GM11168 (cell line): ENCODE results near the gene PROK1.
"Not testable (repeated sequence)": the region's sequence is repeated elsewhere in the genome, so short reads cannot be mapped to it uniquely, and the experiment has no call there.

Experiments
- in situ Hi-C: fragments of 300-500 bp; cut with MboI; formaldehyde crosslinking; loops from one replicate; pipeline ENCODE4 v1.12.0; 2022; ENCODE audit warnings: low sequenced_read_pairs; ENCODE audit not compliant: unreplicated experiment

The PROK1 gene

DNA sequence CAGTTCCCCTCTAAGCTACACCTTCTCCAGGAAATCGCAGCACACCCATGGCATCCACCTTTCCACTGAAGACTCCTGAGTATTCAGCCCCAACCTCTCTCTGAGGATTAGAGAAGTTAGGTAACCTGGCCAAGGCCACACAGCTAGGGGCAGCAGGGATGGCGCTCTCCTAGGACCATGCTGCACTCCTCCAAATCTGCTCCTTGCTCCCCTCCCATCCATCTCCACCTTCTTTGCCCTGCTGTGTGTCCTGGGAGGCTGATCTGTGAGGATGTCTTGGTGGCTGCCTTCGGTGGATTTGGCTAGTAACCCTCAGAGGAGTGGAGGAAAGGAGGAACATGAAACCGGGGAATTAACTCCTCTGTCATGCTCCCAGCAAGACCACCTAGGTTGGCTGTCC is 20.0 kb upstream of the PROK1 start:
- in situ Hi-C loops: no loop called here

DNA sequence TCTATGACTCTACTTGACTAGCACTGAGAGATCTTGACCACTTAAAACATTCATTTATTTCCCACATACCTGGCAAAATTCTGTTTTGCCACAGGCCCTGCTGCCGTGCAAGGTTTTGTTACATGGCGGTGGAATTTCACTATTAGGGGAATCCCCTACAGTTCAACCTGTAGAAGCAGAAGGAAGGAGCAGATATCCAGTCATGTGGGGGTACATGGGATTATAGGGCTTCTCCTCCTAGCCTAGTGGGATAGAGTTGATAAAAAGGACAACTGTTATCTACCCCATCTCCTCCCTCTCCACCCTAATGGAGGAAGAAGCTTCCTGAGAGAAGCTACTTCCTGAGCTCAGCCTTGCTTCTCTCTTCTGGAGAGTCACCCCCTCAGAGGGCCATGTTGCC is 17.7 kb upstream of the PROK1 start:
- in situ Hi-C loops: no loop called here

DNA sequence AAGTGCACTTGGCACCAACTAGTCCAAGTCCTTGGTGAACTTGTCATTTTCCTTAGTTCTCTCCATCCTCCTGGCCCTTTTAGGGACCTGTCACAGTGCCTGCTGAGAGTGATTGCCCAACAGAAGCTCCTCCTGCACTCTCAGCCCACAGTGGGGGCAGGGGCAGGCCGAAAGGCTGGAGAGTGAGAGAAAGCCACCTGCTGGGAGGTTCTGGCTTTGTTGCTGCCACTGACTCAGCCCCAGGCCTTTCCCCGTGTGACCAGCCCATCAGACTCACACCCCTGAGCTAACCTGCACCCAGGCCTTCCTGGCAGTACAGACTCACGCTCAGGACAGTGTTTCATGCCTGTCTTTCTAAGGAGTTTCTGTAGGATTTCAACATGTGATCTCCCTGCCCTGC is 17.1 kb upstream of the PROK1 start:
- in situ Hi-C loops: no loop called here

DNA sequence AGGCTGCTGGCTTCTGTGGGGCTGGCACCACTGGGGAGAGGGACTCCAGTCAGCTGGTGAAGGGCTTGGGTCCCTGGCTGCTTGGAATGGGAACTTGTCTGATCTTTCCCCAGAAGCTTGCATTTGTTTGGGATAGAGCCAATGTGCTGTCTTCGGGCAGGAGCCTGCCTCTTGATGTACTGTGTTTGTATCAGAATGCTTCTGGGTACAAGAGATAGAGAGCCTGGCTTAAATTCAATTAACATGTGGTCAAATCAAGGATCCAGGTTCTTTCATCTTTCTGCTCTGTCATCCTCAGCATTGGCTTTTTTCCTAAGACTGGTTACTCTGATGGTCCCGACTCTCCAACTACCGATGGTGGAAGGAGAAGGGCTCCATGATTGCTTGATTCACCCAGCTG is 16.0 kb upstream of the PROK1 start:
- in situ Hi-C loops: no loop called here

DNA sequence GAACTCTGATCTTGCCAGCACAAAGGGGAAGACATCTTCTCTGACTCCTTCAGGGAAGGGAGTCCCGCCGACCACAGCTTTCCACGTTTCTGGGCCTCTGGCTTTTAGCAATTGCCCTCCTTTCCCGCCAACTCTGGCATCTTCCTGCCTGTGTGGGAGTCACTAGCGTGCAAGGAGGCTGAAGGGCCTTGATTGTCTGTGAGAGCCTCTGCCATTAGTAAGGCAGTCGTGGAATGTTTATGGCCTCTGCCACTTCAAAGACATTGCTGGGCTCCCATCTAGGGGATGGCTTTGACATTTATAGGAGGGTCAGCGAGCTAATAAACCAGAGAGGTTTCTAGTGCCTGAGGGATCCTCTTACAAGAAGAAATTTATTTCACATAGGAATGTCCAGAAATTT is 14.3 kb upstream of the PROK1 start:
- in situ Hi-C loops: no loop called here

DNA sequence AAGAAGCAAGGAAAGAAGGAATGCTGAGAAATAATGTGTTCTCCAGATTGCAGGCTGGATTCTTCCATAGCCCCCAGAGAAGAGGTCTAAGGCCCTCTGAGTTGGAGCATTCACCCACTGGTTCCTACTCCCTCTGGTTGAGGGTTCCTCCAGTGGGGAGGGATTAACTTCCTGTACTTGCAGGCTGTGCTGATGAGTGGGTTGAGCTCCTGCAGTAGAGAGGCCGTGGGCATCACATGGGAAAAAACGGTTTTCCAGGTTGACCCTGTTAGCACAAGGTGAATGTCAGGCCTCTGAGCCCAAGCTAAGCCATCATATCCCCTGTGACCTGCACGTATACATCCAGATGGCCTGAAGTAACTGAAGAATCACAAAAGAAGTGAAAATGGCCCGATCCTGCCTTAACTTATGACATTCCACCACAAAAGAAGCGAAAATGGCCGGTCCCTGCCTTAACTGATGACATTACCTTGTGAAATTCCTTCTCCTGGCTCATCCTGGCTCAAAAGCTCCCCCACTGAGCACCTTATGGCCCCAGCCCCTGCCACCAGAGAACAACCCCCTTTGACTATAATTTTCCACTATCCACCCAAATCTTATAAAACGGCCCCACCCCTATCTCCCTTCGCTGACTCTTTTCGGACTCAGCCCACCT is 13.2 kb upstream of the PROK1 start:
- in situ Hi-C loops: not testable (repeated sequence)

DNA sequence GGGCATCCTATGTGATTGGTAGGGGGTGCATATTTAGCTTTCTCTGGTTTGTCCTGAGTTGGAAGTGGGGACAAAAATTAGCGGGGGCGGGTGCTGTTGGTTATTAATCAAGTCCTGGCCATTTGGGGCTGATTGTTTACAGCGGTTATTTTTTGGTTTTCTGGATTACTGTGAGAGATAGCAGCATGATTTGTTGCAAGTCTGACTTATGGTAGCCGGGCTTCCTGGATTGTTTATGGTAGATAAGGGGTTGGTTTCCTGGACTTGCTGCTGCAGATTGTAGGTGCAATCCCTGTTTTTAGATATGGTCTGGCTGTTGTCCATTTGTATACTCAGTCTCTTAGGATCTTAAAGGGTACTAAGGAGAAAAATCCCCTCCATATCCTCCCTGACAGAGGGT is 12.1 kb upstream of the PROK1 start:
- in situ Hi-C loops: no loop called here

DNA sequence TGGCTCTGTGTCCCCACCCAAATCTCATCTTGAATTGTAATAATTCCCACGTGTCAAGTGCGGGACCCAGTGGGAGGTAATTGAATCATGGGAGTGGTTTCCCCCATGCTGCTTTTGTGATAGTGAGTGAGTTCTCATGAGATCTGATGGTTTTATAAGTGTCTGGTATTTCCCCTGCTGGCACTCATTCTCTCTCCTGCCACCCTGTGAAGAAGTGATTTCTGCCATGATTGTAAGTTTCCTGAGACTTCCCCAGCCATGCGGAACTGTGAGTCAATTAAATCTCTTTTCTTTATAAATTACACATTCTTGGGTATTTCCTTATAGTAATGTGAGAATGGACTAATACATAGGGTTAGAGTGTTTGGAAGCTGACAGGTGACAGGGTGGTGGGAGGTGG is 11.1 kb upstream of the PROK1 start:
- in situ Hi-C loops: not testable (repeated sequence)

DNA sequence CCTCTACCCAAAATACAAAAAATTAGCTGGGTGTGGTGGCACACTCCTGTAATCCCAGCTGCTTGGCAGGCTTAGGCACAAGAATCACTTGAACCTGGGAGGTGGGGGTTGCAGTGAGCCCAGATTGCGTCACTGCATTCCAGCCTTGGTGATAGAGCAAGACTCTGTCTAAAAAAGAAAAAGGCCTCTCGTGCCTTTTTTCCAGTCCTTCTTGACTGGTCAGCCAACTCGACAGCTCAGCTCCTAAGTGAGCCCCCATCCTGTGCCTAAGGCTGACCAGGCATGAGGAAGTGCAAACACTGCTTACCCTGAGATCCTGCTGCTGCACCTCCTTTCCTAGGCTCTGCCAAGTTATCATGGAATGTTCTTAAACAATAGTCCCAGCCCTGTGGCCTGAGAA is 10.1 kb upstream of the PROK1 start:
- in situ Hi-C loops: no loop called here

DNA sequence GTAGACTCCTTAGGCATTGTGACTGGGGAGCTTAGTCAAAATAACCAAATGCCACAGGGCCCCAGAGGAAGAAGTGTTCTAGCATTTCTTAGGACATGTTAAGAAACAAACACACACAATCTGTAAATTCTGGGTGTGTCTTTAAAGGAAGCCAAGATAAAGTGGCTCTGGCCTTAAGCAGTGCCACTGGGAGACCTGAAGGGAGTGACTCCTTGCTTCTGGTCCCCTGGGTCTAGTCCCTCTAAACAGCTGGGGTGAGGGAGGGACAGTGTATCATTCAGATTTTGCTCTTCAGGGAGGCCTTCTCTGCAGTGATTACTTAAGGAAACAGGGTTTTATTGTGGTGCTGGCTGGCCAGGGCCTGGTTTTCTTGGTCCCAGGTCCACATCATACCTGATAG is 9.1 kb upstream of the PROK1 start:
- in situ Hi-C loops: no loop called here

DNA sequence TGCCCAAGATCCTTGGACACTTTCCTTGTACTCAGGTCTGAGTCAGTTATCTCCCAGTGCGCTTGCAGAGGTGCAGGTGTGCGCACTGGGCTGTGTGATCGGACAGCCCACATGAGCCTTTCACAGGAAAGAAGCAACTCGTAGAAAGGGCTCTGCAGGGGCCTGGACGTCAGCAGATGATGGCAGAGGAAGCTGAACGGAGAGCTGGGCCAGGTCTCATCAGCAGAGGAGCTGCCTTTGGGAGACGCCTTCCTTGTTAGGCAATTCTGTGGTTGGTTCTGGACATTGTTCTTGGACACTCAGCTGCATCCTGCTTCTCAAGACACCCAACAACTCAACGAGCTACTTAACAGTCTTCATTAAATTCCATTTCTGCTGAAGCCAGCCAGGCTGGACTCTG is 7.5 kb upstream of the PROK1 start:
- in situ Hi-C loops: no loop called here

DNA sequence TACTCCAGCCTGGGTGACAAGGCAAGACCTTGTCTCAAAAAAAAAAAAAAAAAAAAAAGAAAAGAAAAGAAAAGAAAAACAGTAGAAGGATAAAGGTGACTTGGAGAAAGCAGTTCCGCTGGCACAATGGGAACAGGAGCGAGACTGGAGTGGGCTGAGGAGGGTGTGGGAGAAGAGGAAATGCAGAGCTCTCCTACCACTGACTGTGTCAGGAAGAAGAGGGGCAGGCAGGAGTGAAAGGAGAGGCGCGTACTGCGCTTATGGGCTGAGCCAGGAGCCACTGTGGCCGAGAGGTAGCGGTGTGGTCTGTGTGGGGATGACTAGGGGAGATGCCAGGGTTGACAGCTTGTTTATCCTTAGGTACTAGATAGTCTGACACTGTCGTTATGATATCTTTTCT is 6.4 kb upstream of the PROK1 start:
- in situ Hi-C loops: no loop called here

DNA sequence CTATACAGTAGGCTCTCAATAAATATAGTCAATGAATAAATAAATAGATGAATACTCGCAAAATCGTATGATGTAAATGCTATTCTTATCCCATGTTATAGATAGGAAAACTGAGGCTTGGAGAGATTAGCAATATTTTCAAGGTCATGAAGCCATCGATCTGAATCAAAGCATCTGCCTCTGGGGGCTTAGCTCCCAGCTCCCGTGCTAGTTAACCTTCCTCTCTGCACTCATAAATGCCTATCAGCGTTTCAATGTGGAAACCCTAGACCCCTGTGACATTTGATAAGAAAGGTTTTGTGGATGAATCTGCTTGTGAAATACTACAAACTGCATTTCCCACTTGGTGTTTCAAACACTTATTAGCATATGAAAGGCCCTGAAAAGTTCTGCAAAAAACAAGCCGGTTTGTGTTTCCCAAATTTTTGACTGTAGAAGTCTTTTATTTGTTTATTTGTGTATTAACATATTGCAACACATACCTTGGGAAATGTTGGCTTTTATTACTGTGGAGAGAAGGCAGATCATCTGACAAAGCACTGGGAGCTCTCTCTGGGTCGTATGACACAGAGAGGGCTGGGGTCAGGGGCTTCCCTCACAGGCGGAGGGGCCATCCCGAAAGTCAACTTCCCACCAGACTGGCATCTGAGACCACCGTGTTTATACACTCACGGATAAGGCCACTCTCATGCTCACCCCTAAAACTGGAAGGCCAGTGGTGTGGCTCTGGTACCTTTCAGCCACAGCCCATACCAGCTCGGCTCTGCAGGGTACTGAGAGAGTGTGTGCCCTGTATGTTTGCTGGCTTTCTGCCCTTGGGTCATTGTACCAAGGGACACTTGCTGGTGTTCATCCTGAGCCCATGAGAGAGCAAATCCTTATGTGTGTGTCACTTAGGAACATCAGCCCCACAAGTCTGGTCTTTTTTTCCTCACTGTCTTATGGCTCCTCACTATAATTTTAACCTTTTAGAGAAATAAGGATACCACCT is 993 bp upstream of the PROK1 start:
- in situ Hi-C loops: loop anchor here (5.0 kb wide), 1 partner anchor 33 kb away; no protein-coding TSS in a partner anchor

DNA sequence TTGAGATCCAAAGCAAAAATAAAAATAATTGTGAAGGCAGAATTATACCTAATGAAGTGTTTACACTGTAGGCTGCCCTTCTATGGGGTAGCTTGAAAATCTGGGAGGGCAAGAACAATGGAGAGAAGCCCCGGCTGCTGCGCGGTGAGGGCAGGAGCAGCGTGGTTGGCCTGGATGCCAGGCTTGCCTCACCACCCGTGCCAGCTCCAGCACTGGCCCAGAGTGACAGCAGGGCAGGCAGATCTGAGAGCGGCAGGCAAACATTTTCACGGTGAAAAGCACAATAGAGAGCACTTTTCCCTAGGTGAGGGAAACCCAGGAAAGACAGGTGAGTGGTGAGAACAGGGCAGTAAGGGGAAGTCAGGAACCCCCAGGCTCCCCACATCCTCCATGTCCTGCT is 1.4 kb downstream of the PROK1 start:
- in situ Hi-C loops: loop anchor here (5.0 kb wide), 1 partner anchor 35 kb away; no protein-coding TSS in a partner anchor

DNA sequence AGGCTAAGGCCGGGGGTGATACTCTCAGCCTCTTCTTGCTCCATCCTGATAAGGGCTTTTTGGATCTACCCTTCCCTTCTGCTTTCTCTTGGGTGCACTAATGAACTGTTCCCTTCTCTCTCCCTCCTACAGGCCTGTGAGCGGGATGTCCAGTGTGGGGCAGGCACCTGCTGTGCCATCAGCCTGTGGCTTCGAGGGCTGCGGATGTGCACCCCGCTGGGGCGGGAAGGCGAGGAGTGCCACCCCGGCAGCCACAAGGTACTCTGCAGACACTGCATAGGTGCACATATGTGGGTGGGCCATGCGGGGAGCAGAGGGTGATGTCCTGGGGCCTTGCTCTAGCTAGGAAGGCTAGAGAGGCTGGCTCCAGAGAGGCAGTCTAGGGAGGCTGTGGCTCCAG is 2.9 kb downstream of the PROK1 start:
- in situ Hi-C loops: loop anchor here (5.0 kb wide), 1 partner anchor 37 kb away; no protein-coding TSS in a partner anchor

DNA sequence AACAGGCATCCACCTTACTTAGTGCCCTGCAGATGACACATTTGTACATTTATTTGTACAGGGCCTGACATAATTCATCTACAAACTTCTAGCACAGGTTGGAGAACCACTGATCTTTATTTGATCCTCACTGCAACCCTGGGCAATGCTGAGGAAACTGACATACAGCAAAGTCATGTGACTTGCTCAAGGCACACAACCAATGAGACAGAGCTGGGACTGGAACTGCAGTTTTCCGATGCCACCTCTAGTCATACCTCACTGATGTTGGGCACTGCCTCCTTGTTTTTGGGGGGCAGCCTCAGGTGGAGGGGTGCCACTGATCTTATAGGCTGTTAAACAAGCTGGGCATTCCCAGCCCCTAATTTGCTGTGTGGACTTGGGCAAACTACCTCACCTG is 3.4 kb downstream of the PROK1 start:
- in situ Hi-C loops: loop anchor here (5.0 kb wide), 1 partner anchor 37 kb away; no protein-coding TSS in a partner anchor

DNA sequence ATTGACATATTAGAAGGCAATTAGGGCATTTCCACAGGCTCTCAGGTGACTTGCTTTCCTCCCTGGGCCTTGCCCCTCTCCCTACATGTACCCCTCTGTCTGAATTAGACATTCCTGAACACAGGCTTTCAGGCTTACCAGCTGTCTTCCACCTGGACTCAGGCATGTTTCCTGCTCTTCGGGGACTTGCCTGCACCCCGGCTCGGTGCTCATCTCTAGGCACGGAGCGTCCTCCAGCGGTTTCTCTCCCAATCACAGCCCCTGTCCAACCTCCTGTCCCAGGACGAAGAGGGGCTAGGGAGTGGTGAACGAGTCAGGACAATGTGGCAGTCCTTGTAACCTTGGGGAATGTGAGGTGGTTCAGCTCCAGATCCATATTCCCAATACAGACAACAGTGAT is 4.2 kb downstream of the PROK1 start:
- in situ Hi-C loops: no loop called here

DNA sequence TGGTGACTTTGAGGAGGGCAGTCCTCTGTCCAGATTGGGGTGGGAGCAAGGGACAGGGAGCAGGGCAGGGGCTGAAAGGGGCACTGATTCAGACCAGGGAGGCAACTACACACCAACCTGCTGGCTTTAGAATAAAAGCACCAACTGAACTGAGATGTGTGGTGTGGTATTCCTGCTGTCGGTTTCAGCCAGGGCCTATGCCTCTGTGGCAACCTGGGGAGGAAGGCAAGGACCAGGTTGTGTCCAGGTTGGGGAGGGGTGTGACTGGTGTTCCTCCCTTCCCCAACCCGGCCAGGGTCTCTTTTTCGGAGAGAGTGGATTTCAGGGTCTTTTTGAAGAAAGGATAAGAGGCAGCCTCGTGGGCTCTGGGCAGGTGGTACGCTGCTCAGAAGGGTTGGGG is 6.3 kb downstream of the PROK1 start:
- in situ Hi-C loops: no loop called here

DNA sequence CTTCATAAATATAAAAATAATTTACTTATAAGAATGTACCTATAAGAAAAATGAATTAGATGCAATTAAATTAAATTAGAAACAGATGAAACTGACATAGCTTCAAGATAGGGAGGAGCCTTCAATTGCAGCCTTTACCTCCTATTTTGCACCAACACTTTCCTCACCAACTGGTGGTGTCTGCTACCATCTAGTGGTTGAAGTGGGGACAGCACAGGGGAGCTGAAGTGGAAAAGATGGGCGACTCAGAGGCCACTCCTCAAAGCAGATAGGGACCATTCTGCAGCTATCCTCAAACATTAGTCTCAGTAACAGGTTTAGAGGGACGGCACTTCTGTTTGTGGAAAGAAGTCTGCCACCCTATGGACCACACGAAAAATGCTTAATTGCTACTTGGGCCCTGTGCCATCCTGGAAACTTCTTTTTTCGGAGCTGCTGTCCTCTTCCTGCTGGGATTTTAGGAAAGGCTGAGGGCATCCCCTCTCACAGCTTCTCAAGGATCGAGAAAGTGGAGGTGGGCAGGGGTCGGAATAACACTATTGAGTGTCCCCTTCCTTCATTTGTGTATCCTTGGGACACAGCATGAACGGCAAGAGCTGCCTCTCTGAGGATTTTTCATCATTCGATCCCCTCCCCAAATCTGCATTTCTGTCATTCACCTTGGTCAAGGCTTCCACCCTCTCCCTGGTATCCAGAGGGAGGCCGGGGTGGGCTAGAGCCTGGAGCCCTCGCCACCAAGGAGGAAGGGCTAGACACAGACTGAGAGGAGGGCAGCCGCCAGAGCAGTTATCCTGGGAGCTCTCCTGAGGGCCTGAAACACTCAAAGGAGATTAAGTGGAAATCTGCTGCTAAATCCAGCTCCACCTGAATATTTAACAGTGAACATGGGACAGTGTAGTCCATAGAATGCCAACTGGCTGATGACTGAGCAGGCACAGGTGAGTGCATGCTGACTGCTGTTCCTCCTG is 9.6 kb downstream of the PROK1 start:
- in situ Hi-C loops: loop anchor here (5.0 kb wide), 1 partner anchor 258 kb away; no protein-coding TSS in a partner anchor

DNA sequence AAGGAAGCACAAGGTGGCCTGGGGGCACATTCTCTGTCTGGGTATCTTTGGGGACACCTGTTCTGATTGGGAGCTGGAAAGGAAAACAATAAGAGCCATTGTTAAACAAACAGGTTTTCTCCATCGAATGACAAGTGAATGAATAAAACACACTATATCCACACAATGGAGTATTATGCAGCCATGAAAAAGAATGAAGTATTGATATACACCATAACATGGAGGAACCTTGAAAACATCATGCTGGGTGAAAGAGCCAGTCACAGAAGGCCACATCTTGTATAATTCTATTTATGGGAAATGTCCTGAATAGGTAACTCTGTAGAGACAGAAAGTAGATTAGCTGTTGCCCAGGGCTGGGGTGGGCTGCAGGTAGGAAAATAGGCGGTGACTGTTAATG is 11.1 kb downstream of the PROK1 start:
- in situ Hi-C loops: loop anchor here (5.0 kb wide), 1 partner anchor 260 kb away; no protein-coding TSS in a partner anchor
